Stimulated activated CD8-positive, alpha-beta memory T cell treated with anti-CD3 and anti-CD28 coated beads, Interleukin-15, amount 100 ng/mL, for 24 hours (primary cell): ENCODE data around the gene DNAJA1.
"Not testable (repeated sequence)": the region's sequence is repeated elsewhere in the genome, so short reads cannot be mapped to it uniquely, and the experiment has no call there.

Experiments used
- DNase-seq: peaks from one replicate; pipeline ENCODE4 v3.0.0-alpha.2; 2020; ENCODE audit warnings: low read depth

Gene DNAJA1

DNA sequence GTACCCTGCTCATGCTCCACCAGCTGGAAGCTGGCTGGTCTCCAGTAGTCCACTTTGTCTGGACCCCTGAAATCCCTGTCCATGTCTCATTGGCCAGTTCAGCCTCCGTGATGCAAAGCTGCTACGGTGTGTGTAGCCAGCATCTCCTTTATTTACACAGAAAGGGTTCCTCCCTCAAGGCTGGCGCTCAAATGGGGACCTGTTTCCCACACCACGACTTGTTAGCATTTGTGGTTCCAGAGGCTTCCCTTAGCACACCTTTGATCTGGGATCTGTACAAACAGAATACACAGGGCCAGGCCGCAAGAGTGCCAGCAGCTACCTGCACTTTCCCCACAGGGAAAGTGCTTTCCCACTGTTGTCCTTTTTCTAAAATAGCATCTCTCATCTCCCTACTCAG lies 57.1 kb downstream of the DNAJA1 start:
- no peak for DNase-seq

DNA sequence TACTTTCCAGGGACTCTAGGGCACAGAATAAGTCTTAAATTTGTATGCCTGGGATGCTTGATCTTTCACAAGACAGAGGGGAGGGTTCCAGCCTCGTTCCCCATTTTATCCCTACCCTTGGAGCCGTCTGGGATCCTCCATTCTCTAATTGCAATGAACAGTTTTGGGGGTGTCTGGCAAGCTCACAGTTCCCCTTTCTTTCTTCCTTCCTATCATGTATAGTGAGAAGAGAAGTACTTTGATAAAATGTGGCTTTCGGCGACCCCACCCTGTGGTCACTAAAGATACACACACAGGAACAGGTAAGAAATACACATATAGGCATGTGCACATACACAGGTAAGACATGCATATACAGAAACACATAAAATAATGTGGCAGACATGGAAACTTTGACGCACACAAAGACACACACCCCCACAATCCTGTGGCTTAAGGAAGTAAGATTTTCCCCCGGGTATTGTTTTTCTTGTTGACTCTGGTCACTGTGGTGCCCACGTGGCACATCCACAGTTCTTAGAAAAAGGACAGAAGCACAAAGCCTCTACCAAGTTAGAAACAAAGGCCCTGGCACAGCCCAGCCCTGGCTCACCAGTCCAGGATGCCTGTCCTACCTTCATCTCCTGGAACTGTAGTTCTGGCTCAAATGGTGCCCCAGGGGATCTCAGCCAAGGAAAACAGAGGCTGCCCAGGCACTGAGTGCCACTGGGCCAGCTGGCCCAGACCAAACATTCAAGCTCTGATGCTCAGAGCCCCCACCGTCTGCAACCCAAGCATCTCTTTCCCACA lies 57.7 kb downstream of the DNAJA1 start:
- DNase-seq, result no peak

DNA sequence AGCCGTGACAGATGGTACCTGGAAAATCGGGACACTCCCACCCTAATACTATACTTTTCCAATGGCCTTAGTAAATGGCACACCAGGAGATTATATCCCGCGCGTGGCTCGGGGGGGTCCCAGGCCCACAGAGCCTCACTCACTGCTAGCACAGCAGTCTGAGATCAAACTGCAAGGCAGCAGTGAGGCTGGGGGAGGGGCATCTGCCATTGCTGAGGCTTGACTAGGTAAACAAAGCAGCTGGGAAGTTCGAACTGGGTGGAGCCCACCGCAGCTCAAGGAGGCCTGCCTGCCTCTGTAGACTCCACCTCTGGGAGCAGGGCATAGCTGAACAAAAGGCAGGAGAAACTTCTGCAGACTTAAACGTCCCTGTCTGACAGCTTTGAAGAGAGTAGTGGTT lies 60.6 kb downstream of the DNAJA1 start:
- DNase-seq, result not testable (repeated sequence)
